ENCODE measurements around the gene DCAF6. TPM values are rescaled to one million over a fixed set of nuclear protein-coding genes. Genes with fewer than 3 reads are reported as not detected.

DCAF6 gene
- total and polyA plus RNA-seq, 4 donors, result 33.5 to 105 (median 71.1) TPM

GRCh38 chr1:168098534-168099320, 162.2 kb downstream of the DCAF6 start:
- H3K27ac ChIP-seq (ENCODE audit: low read depth in 1 of 2, low read length in 2 of 2), result no peak overlapping the region
- H3K27me3 ChIP-seq (ENCODE audit: control insufficient read depth in 4 of 4, insufficient read depth in 4 of 4, low read length in 3 of 4), result no peaks in the 10 kb centered on the region
- H3K4me1 ChIP-seq (ENCODE audit: control insufficient read depth in 4 of 4, insufficient read depth in 4 of 4, low read length in 3 of 4), result no peaks in the 10 kb centered on the region
- H3K4me3 ChIP-seq (ENCODE audit: low read depth in 1 of 3, low read length in 3 of 3), result no peak overlapping the region
- H3K36me3 ChIP-seq (ENCODE audit: control insufficient read depth in 4 of 4, insufficient read depth in 3 of 4, low read depth in 1 of 4, low read length in 3 of 4), result no peaks in the 10 kb centered on the region
- 95% methylated on average over 15 of the region's 15 CpGs for WGBS
- no peak for TF ChIP-seq JUND (IDR thresholded peaks at IDR 0.05)
- TF ChIP-seq MAX (IDR thresholded peaks at IDR 0.05), result no peak
- no peak for TF ChIP-seq RXRA (IDR thresholded peaks at IDR 0.05)
- no peak for TF ChIP-seq FOXA2 (IDR thresholded peaks at IDR 0.05)
- no peak for TF ChIP-seq TAF1 (conservative IDR thresholded peaks at IDR 0.05)
- TF ChIP-seq SP1 (IDR thresholded peaks at IDR 0.05), result no peak
- TF ChIP-seq HNF4A (conservative IDR thresholded peaks at IDR 0.05), result no peak
- no peaks in the 10 kb centered on the region for H3K9me3 ChIP-seq (ENCODE audit: control insufficient read depth in 4 of 4, low read length in 3 of 4)
- no peak overlapping the region for H3K9ac ChIP-seq (ENCODE audit: low read depth in 1 of 2, low read length in 2 of 2)
- DNase-seq (ENCODE audit: low spot score), result no peak

- Histone ChIP-seq H3K9me3 (ENCODE audit: control insufficient read depth in 4 of 4, low read length in 3 of 4) (no peaks in the 10 kb centered on the region), H3K27me3 (ENCODE audit: control insufficient read depth in 4 of 4, insufficient read depth in 4 of 4, low read length in 3 of 4) (no peaks in the 10 kb centered on the region), H3K4me3 (ENCODE audit: low read depth in 1 of 3, low read length in 3 of 3) (no peak overlapping the region), H3K9ac (ENCODE audit: low read depth in 1 of 2, low read length in 2 of 2) (no peak overlapping the region), H3K27ac (ENCODE audit: low read depth in 1 of 2, low read length in 2 of 2) (no peak overlapping the region), H3K36me3 (ENCODE audit: control insufficient read depth in 4 of 4, insufficient read depth in 3 of 4, low read depth in 1 of 4, low read length in 3 of 4) (no peaks in the 10 kb centered on the region), H3K4me1 (ENCODE audit: control insufficient read depth in 4 of 4, insufficient read depth in 4 of 4, low read length in 3 of 4) (no peaks in the 10 kb centered on the region)
- TF ChIP-seq EGR1 (IDR thresholded peaks at IDR 0.05; ENCODE audit: low read depth in 2 of 2), result no peak
- no peak for TF ChIP-seq TAF1 (conservative IDR thresholded peaks at IDR 0.05)
- TF ChIP-seq JUND (IDR thresholded peaks at IDR 0.05), result no peak
- TF ChIP-seq RAD21 (IDR thresholded peaks at IDR 0.05), result no peak
- TF ChIP-seq FOXA1 (IDR thresholded peaks at IDR 0.05), result no peak
- TF ChIP-seq CTCF (IDR thresholded peaks at IDR 0.05; ENCODE audit: low read depth, low read length, missing input control), result no peak
- TF ChIP-seq ATF3 (IDR thresholded peaks at IDR 0.05), result no peak
- TF ChIP-seq NR2F2 (IDR thresholded peaks at IDR 0.05), result no peak
- no peak for DNase-seq (ENCODE audit: low spot score)
- WGBS, result 91% methylated on average over 7 of the region's 7 CpGs
Observed at GRCh38 chr1:168099337-168099801, 162.9 kb downstream of the DCAF6 start.

- no peak overlapping the region for H3K9ac ChIP-seq (ENCODE audit: low read depth in 1 of 2, low read length in 2 of 2)
- no peaks in the 10 kb centered on the region for H3K9me3 ChIP-seq (ENCODE audit: control insufficient read depth in 4 of 4, low read length in 3 of 4)
- DNase-seq (ENCODE audit: low spot score), result no peak
- no peaks in the 10 kb centered on the region for H3K36me3 ChIP-seq (ENCODE audit: control insufficient read depth in 4 of 4, insufficient read depth in 3 of 4, low read depth in 1 of 4, low read length in 3 of 4)
- H3K27ac ChIP-seq (ENCODE audit: low read depth in 1 of 2, low read length in 2 of 2), result no peak overlapping the region
- TF ChIP-seq YY1 (IDR thresholded peaks at IDR 0.05) (no peak), ZBTB33 (IDR thresholded peaks at IDR 0.05) (no peak), GABPA (IDR thresholded peaks at IDR 0.05 in 1 of 2, conservative IDR thresholded peaks at IDR 0.05 in 1 of 2) (no peak), EGR1 (IDR thresholded peaks at IDR 0.05; ENCODE audit: low read depth in 2 of 2) (no peak), RXRA (IDR thresholded peaks at IDR 0.05) (no peak), TAF1 (conservative IDR thresholded peaks at IDR 0.05) (no peak), ATF3 (IDR thresholded peaks at IDR 0.05) (no peak), HNF4A (conservative IDR thresholded peaks at IDR 0.05) (no peak), JUND (IDR thresholded peaks at IDR 0.05) (no peak), RAD21 (IDR thresholded peaks at IDR 0.05) (no peak)
- no peaks in the 10 kb centered on the region for H3K27me3 ChIP-seq (ENCODE audit: control insufficient read depth in 4 of 4, insufficient read depth in 4 of 4, low read length in 3 of 4)
- no peaks in the 10 kb centered on the region for H3K4me1 ChIP-seq (ENCODE audit: control insufficient read depth in 4 of 4, insufficient read depth in 4 of 4, low read length in 3 of 4)
- WGBS, result 97% methylated on average over 7 of the region's 7 CpGs
- no peak overlapping the region for H3K4me3 ChIP-seq (ENCODE audit: low read depth in 1 of 3, low read length in 3 of 3)
Observed at GRCh38 chr1:168100315-168101002, 164.0 kb downstream of the DCAF6 start.
